HG03558 (cell line): Measurements from ENCODE around the gene ARL9.

Source experiments
- ATAC-seq: cut with Tn5 transposase; IDR thresholded peaks from one replicate; pipeline ENCODE4 v1.9.1; 2021; ENCODE audit warnings: moderate number of reproducible peaks; ENCODE audit not compliant: unreplicated experiment; ENCODE audit errors: extremely low read depth

The ARL9 gene

GRCh38 chr4:56531149-56531770 lies 25.7 kb downstream of the ARL9 start:
- no peak for ATAC-seq

- no peak for ATAC-seq
Observed at GRCh38 chr4:56531823-56532222, 26.2 kb downstream of the ARL9 start.

GRCh38 chr4:56532239-56532638 lies 26.6 kb downstream of the ARL9 start:
- no peak for ATAC-seq

GRCh38 chr4:56535915-56536314 lies 30.3 kb downstream of the ARL9 start:
- ATAC-seq: no peak

- ATAC-seq: no peak
Observed at GRCh38 chr4:56537147-56537546, 31.6 kb downstream of the ARL9 start.

- no peak for ATAC-seq
Observed at GRCh38 chr4:56540826-56541225, 35.2 kb downstream of the ARL9 start.

- peak; percentile 78 for ATAC-seq
Observed at GRCh38 chr4:56544573-56545131, 39.1 kb downstream of the ARL9 start.

- ATAC-seq: no peak
Observed at GRCh38 chr4:56550642-56551041, 45.1 kb downstream of the ARL9 start.

GRCh38 chr4:56551516-56551915 lies 45.9 kb downstream of the ARL9 start:
- ATAC-seq: no peak

- ATAC-seq: no peak
Observed at GRCh38 chr4:56552273-56552672, 46.7 kb downstream of the ARL9 start.

- no peak for ATAC-seq
Observed at GRCh38 chr4:56570041-56570440, 64.5 kb downstream of the ARL9 start.
